GM21619 (cell line): Measurements from ENCODE around the gene OR8G5.

Experiments used
- ATAC-seq: cut with Tn5 transposase; IDR thresholded peaks from one replicate; pipeline ENCODE4 v1.9.1; 2021; ENCODE audit not compliant: unreplicated experiment

Gene OR8G5

DNA sequence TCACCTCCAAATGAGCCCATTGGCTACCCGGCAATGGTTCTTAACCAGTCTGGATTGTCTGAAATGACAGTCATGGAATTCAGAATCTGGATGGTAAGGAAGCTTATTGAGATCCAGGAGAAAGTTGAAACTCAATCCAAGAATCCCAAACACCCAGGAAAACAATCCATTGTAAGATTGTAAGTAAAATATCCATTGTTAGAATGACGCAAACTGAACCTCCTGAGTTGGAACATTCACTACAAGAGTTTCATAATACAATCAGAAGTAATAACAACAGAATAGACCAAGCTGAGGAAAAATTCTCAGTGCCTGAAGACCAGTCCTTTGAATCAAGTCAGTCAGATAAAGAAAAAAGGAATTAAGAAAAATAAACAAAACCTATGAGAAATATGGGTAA, 22.1 kb downstream of the OR8G5 start:
- no peak for ATAC-seq

- no peak for ATAC-seq
Observed at GRCh38 chr11:124285610-124286344, 29.6 kb downstream of the OR8G5 start.

DNA sequence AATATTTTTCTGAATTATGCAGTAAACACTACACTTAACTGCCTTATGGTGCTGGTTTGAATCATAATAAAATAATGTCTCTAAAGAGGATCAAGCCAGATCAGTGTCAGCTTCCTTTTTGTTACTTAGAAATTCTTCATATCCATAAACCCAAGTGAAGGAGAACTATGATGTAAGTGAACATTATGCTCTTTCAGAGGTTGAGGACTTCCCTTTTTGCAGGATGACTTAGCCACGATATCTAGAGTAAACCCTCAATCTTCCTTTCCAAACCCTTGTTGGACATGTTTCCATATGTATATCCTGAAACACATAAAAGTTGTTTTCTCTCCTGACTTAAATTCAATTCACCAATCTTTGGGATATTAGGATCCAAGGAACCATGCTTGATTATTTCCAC, 38.5 kb downstream of the OR8G5 start:
- no peak for ATAC-seq

DNA sequence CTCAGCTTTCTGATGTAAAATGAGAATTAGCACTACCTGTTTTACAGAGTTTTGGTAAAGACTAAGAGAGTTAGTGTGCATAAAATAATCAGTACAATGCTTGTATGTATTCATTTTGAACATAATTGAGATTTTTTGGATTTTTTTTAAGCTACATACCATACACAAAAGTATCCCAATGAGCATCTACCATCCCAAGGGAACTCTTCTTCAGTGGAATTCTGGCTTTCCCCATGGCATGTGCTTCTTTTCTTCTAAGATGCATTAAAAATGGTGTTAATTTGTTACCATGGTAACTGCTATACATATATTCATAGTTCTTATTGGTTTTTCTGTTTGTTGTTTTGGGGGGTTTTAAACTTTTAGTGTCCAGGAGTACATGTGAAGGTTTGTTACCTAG, 39.8 kb downstream of the OR8G5 start:
- ATAC-seq, result no peak

- no peak for ATAC-seq
Observed at GRCh38 chr11:124297921-124298320, 41.7 kb downstream of the OR8G5 start.

DNA sequence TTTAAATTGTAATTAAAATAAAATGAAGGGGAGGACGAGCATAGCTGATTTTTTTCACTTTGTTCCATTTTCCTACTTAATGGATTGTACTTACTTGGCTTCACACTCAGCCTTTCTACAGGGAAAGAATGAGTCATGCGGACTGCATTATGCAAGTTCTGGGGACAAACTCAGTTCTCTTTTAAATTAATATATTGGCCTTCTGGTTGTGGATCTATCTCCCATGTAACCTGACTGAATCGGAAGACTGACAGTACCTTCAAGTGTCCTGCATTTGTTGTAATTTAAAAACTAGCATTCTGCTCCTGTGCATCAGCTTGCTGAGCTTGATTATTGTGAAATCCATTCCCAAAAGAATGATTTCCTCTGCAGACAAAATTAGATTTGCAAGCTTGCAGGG, 45.4 kb downstream of the OR8G5 start:
- ATAC-seq, result no peak

GRCh38 chr11:124302347-124303125, 46.4 kb downstream of the OR8G5 start:
- no peak for ATAC-seq

DNA sequence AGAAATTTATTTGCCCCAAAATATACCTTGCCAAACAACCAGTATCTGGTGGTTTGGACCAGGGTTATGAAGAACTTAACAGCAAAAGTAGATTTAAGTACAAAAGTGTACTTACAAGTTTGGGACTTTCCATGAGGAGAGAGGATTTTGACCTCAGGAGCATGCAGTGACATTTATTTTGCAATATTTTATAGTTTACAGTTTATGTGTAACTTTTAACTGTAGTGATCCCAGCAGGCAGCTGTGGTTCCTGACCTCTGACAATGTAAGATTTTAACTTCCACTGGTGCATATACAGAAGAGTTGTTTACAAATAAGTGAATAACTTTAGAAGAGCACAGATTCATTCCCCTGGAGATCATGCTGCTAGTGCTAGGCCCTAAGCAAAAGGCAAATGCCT, 50.9 kb downstream of the OR8G5 start:
- no peak for ATAC-seq

DNA sequence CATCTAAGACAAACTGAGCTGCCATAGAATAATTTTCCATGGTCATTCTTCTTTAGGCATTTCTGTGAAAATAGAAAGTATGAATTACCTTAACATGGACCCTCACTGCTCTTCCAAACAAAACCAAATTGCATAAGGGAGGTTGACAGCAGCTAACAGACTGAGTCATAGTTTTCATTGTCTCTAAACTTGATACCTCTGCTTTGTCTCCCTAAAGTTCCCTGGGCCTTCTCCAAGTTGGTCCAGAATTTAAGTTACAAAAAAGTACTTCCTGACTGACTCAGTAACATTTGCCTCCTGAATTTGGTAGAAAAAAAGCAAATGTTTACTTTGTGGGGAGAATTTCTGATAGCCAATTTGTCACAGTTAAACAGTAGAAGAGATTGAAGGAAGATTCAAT, 54.5 kb downstream of the OR8G5 start:
- ATAC-seq, result no peak

- ATAC-seq, result no peak
Observed at GRCh38 chr11:124311269-124311668, 55.1 kb downstream of the OR8G5 start.

DNA sequence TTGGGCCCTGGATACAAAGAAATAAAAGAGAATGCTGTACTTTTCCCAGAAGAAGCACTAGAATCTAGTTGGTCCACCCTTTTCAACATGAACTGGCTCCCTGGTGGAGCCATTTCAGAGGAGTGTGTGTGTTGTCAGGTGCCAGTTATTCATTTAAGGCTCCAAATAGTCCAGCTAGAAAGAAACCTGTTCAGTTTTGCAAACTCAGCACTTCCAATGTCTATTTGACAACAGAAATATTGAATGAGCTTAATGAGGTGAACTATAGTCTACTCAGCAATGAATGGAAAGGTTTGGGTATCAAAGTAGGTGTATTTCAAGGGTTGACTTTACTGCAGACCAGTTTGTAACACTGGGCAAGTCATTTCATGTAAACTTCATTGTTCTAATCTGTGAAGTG, 55.5 kb downstream of the OR8G5 start:
- ATAC-seq, result no peak

GRCh38 chr11:124313131-124313530, 57.0 kb downstream of the OR8G5 start:
- no peak for ATAC-seq

GRCh38 chr11:124313849-124314248, 57.7 kb downstream of the OR8G5 start, which contains the start of gene OR8D1:
TSS of gene OR8D1 (minus strand) at chr11:124313949. CDS start at chr11:124310766, 3,183 bp downstream.
- no peak for ATAC-seq

GRCh38 chr11:124315052-124315451, 58.9 kb downstream of the OR8G5 start:
- no peak for ATAC-seq
